Measurements from ENCODE around the gene C19orf44. TPM values are rescaled to one million over a fixed set of nuclear protein-coding genes. Genes with fewer than 3 reads are reported as not detected.
"Not testable (repeated sequence)": the region's sequence is repeated elsewhere in the genome, so short reads cannot be mapped to it uniquely, and the experiment has no call there.

C19orf44 gene
- total RNA-seq: 3.6 TPM
- long read RNA-seq, partial matches to known transcripts: 0 of 2 reads
- long read RNA-seq, other reads (novel, unspliced or antisense): 1 of 2 reads

GRCh38 chr19:16495982-16496612, at the start of gene C19orf44, which contains the start of gene CALR3:
C19orf44 (plus strand) TSS chr19:16496394; CDS start chr19:16500793, 4,399 bp downstream.
CALR3 (minus strand) TSS chr19:16496167; CDS start chr19:16496129, 38 bp downstream.
- peak; percentile 99 for DNase-seq
- ATAC-seq (ENCODE audit: poor library complexity): peak; percentile 100
- intact Hi-C loops (cut with DNase I): no loop called here

DNA sequence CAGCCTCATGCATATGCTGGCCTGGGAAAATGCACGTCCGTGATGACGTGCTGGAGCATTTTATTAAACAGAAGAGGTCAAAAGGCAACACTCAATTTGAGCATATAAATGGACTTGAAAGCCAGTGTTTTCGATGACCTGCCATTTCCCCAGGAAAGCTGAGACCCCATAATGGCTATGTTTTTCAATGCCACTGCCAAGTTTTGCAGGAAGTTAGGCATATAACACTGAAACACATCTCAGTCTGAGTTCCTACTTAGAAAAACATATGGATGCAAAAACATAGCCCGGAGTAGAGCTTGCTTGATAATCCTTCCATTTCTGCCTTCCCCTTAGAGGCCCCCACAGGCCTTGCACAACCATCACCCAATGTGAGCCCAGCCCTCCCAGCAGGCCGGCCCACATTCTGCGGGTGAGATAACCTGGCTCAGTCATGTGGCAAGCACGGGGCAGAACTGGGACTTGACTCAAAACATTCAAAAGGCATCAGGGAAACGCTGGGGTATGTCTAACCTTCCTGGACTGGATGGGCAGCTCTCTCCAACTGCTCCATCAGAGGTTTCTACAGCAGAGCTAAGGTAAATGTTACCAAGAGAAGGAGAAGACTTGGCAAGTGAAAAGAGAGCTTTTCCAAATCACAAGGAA, 49.3 kb upstream of the C19orf44 start:
- ATAC-seq (ENCODE audit: poor library complexity) (peak; percentile 92), DNase-seq (peak; percentile 90)
- intact Hi-C loops (cut with DNase I): no loop called here

DNA sequence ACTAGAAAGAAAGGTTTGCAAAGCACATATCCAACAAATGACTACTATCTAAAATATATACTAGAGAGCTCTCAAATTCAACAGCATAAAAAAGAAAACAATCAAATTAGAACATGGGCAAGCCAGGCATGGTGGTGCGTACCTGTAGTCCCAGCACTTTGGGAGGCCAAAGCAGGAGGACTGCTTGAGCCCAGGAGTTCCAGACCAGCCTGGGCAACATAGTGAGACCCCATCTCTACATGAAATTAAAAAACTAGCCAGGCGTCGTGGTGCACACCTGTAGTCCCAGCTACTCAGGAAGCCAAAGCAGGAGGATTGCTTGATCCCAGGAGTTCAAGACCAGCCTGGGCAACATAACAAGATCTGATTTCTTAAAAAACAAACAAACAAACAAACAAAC, 47.3 kb upstream of the C19orf44 start:
- ATAC-seq (ENCODE audit: poor library complexity); intact Hi-C loops (cut with DNase I); DNase-seq: not testable (repeated sequence)

- ATAC-seq (ENCODE audit: poor library complexity): no peak
- no peak for DNase-seq
- intact Hi-C loops (cut with DNase I): no loop called here
These were observed 46.7 kb upstream of the C19orf44 start for GRCh38 chr19:16449330-16449961.

- DNase-seq (no peak), ATAC-seq (ENCODE audit: poor library complexity) (peak; percentile 22)
- intact Hi-C loops (cut with DNase I): no loop called here
These were observed 43.9 kb upstream of the C19orf44 start for GRCh38 chr19:16452325-16452724.

- ATAC-seq (ENCODE audit: poor library complexity) (peak; percentile 17), DNase-seq (no peak)
- intact Hi-C loops (cut with DNase I): no loop called here
These were observed 41.8 kb upstream of the C19orf44 start for GRCh38 chr19:16454351-16454918.

DNA sequence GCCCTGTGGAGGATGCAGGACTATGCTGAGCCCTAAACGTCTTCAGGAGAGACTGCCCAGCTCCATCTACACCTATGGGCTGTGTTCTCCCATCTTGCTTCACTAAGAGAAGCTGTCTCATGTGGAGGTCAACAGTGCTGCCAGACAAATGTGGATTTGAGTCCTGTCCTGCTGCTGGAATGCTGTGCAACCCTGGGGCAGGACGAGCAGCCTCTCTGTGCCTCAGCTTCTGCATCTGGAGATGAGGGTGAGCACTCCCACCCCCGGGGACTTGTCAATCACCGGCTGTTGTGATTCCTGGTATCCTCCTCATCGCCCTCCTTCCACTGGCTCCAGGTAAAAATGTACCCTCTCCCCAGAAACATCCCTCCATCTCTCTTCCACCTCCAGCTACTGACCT, 40.7 kb upstream of the C19orf44 start:
- ATAC-seq (ENCODE audit: poor library complexity) (no peak), DNase-seq (no peak)
- intact Hi-C loops (cut with DNase I): no loop called here

- DNase-seq (no peak), ATAC-seq (ENCODE audit: poor library complexity) (no peak)
- intact Hi-C loops (cut with DNase I): no loop called here
These were observed 39.5 kb upstream of the C19orf44 start for GRCh38 chr19:16456652-16457194.

DNA sequence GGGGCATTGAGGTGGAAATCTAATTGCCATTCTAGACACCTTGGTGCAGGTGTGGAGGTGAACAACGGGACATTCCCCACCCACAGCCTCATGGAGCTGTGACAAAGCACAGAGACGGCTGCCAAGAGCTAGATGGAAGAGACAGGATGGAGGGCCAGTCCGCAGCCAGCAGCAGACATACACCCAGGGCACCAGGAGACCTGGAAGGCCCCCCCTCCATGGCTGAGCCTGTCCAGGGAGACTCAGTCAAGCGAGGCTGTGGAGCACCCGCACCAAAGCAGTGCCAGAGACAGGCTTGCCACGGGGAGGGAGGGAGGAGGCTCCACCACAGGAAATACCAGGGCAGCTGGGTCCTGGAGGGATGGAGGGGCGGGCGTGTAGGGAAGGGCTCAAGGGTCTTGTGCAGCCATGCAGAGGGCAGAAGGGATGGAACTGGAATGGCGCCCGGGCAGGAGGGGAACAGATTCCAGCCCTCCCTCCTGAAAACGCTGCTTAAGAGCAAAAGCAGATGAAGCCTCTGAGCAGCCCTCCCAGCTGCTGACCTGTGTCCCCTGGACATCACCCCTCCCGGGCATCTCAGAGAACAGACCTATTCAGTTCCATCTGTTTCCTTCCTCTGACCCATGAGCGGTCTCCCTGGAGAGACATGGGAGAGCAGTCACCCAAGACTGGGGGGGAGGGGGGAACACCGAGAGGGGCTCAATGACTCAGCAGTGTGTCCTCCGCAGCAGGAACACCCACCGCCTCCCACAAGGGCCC, 38.8 kb upstream of the C19orf44 start:
- DNase-seq (peak; percentile 66), ATAC-seq (ENCODE audit: poor library complexity) (peak; percentile 18)
- intact Hi-C loops (cut with DNase I): no loop called here

- intact Hi-C loops (cut with DNase I): no loop called here
- ATAC-seq (ENCODE audit: poor library complexity): peak; percentile 32
- DNase-seq: peak; percentile 65
These were observed 38.3 kb upstream of the C19orf44 start for GRCh38 chr19:16457954-16458331.

DNA sequence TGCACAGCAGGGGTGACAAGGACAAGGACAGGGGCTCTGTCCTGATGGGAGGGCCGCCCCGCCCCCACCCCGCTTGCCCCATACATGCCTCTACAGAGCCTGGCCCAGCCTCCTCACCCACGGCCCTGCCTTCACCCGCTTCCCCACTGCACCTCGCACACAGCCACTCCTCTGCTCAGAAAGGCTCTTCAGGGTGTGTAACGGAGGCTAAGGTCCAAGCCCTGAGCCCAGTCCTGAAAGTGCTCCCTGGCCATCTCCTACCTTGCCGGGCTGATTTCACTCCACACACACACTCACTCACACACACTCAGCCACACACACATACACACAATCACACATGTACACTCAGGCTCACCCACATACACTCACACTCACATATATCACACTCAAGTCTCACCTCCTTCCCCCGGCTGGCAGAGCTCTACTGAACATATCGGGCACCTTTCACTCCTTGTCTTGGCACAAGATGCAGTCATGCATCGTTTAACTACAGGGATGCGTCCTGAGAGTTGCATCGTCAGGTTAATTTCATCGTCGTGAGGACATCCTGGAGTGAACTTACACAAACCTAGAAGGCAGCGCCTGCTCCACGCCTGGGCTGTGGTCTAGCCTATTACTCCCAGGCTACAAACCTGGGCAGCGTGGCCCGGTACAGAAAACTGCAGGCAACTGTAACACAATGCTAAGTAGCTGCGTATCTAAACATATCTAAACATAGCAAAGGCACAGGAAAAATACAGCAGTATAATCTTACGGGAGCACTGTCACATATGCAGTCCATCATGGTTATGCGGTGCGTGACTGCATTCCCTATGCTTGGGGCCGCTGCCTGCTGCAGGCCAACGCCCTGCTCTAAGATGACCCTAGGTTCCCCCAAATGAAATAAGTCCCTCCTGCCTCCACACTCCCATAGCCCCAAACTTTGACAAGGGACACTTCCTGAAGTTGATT, 37.5 kb upstream of the C19orf44 start:
- no peak for ATAC-seq (ENCODE audit: poor library complexity)

GRCh38 chr19:16459680-16460079, 36.5 kb upstream of the C19orf44 start:
- intact Hi-C loops (cut with DNase I): no loop called here
- no peak for DNase-seq
- no peak for ATAC-seq (ENCODE audit: poor library complexity)

More for the DNA sequence above, 37.5 kb upstream of the C19orf44 start:
- intact Hi-C loops (cut with DNase I): no loop called here
- no peak for DNase-seq

GRCh38 chr19:16460454-16460853, 35.7 kb upstream of the C19orf44 start:
- no peak for ATAC-seq (ENCODE audit: poor library complexity)

DNA sequence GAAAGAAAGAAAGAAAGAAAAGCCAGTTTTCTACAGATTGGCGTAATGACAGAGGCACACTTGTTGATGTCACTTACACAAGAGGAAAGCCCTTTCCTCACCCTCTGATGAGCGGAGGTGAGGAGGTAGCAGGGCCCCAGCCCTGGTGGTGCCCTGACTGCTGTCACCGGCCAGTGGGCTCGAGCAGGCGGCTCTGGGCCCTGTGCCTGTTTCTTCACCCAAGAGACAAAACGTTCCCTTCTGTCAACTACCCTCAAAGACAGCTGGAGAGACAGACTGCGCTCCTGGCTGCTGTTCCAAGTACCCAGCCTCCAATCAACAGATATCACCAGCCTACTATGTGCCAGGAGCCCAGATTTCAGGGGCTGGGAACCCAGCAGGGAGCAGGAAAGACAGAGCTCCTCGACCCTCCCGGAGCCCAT, 34.6 kb upstream of the C19orf44 start:
- DNase-seq: peak; percentile 85
- peak; percentile 78 for ATAC-seq (ENCODE audit: poor library complexity)
- intact Hi-C loops (cut with DNase I): no loop called here

More at GRCh38 chr19:16460454-16460853, 35.7 kb upstream of the C19orf44 start:
- intact Hi-C loops (cut with DNase I): no loop called here
- no peak for DNase-seq

- DNase-seq (no peak), ATAC-seq (ENCODE audit: poor library complexity) (peak; percentile 41)
- intact Hi-C loops (cut with DNase I): no loop called here
These were observed 33.4 kb upstream of the C19orf44 start for GRCh38 chr19:16462757-16463250.

DNA sequence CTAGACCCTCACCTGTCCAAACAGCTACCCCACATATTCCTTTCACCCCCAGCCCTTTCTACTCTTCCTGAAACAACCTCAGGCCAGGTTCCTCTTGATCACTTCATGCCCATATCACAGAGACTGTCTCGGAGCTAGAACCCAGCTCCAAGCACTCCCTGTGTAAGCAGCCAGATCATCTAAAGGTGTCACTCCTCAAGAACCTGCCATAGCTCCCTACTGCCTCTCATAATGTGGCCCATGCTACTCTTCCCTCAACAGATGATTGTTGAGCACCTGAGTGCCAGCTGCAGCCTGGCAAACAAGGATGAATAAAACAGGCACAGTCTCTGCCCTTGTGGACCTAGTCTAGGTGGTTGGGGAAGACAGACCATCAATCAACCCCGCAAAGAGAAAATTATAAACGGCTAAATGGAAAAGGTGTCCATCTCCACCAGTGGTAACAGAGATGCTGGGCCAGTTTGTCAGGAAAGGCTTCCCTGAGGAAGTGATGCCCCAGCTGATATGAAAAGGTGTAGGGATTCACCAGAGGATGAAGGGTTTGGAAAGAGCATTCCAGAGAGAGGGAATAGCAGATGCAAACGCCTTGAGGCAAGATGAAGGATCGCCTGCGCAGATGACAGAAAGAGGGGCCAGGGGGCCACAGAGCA, 32.7 kb upstream of the C19orf44 start:
- ATAC-seq (ENCODE audit: poor library complexity): no peak
- intact Hi-C loops (cut with DNase I): no loop called here
- no peak for DNase-seq

All from Right ventricle myocardium superior (tissue), 1 donor.